Colonic mucosa (tissue), 4 donors: ENCODE data around the gene FNDC3B. TPM values are rescaled to one million over a fixed set of nuclear protein-coding genes. Genes with fewer than 3 reads are reported as not detected.

Source experiments
- DNase-seq: peaks from one replicate; pipeline ENCODE4 v3.0.0-alpha.2; 2020
- H3K27ac ChIP-seq: fragments of 200-600 bp; one replicate; pipeline ENCODE4 v1.8.0; 2021
- H3K27me3 ChIP-seq: fragments of 200-600 bp; one replicate; pipeline ENCODE4 v1.8.0; 2021
- H3K36me3 ChIP-seq: fragments of 200-600 bp; one replicate; pipeline ENCODE4 v1.8.0; 2021
- H3K4me1 ChIP-seq: fragments of 200-600 bp; one replicate; pipeline ENCODE4 v1.8.0; 2021; ENCODE audit warnings: mild to moderate bottlenecking
- H3K4me3 ChIP-seq: fragments of 200-600 bp; one replicate; pipeline ENCODE4 v1.8.0; 2021
- H3K9ac ChIP-seq, 2 donors: one replicate each; pipeline ENCODE4 v1.7.0; 2013; ENCODE audit warnings: control low read depth in 2 of 2, low read depth in 2 of 2, low read length in 2 of 2
- H3K9me3 ChIP-seq: fragments of 200-600 bp; one replicate; pipeline ENCODE4 v1.8.0; 2021
- CTCF ChIP-seq: fragments of 200-600 bp; IDR thresholded peaks from one replicate; pipeline ENCODE4 v1.8.0; 2022; ENCODE audit warnings: antibody characterized with exemption, mild to moderate bottlenecking
- intact Hi-C: fragments of 100-400 bp; cut with DNase I; formaldehyde crosslinking; loops from one replicate; pipeline ENCODE4 v1.14.1; 2022
- total RNA-seq, 2 donors: library from RNA; stranded (reverse); fragmentation: NEBNext Ultra II Directional in 1 of 2; extraction: Animal tissue kit (Norgen Biotek cat#: 25700) in 1 of 2; gene quantifications; one replicate each; pipeline ENCODE4 v1.2.1, GENCODE V29; 2021
- donor health status: healthy.
- donor health status: DM: no; HTN: no; CAD: no.
- donor health status: DM: no; HTN: no; CAD: no.

The FNDC3B gene
- total RNA-seq, 2 donors from 2014 or later = 66.7 to 142 TPM

- intact Hi-C loops = loop anchor here (10.0 kb wide), 1 partner anchor 285 kb away; the partner anchor contains the start of gene FNDC3B
- no peak for TF ChIP-seq CTCF
- H3K36me3 ChIP-seq = peaks cover 2% of the 10 kb centered on the region
- no peak overlapping the region for H3K4me3 ChIP-seq
- DNase-seq = no peak
- H3K9me3 ChIP-seq = no peaks in the 10 kb centered on the region
- no peaks in the 10 kb centered on the region for H3K27me3 ChIP-seq
- peaks cover 12% of the 10 kb centered on the region for H3K4me1 ChIP-seq
- no peak overlapping the region for H3K27ac ChIP-seq
- H3K9ac ChIP-seq = no peak overlapping the region
Observed at GRCh38 chr3:172319595-172319994, 280.2 kb downstream of the FNDC3B start.

DNA sequence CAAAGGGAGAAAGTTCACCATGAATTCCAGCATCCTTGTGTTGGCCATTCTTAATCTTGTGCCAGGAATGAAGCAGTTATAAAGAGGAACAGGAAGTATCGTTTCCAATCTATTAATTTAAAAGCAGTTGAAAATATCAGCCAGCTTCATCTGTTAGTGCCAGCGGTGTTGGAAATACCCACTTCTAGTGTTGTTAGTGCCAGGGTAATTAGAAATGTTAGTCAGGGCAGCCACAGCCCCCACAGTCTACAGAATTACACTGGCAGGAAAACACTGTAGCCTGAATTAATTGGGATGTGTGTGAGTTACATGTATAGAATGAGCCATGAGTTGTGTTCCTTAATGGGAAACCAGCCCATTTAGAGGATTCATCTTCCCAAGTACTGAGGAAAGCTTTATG, 281.1 kb downstream of the FNDC3B start:
- TF ChIP-seq CTCF = no peak
- DNase-seq = no peak
- peaks cover 4% of the 10 kb centered on the region for H3K36me3 ChIP-seq
- no peak overlapping the region for H3K4me3 ChIP-seq
- no peaks in the 10 kb centered on the region for H3K9me3 ChIP-seq
- H3K27me3 ChIP-seq = no peaks in the 10 kb centered on the region
- H3K27ac ChIP-seq = no peak overlapping the region
- H3K9ac ChIP-seq = no peak overlapping the region
- intact Hi-C loops = no loop called here
- peaks cover 8% of the 10 kb centered on the region for H3K4me1 ChIP-seq

- H3K9ac ChIP-seq = no peak overlapping the region
- DNase-seq = no peak
- peaks cover 4% of the 10 kb centered on the region for H3K36me3 ChIP-seq
- no peak overlapping the region for H3K4me3 ChIP-seq
- H3K27me3 ChIP-seq = no peaks in the 10 kb centered on the region
- peaks cover 5% of the 10 kb centered on the region for H3K4me1 ChIP-seq
- TF ChIP-seq CTCF = no peak
- no peak overlapping the region for H3K27ac ChIP-seq
- H3K9me3 ChIP-seq = no peaks in the 10 kb centered on the region
- intact Hi-C loops = no loop called here
Observed at GRCh38 chr3:172321035-172321434, 281.7 kb downstream of the FNDC3B start.

DNA sequence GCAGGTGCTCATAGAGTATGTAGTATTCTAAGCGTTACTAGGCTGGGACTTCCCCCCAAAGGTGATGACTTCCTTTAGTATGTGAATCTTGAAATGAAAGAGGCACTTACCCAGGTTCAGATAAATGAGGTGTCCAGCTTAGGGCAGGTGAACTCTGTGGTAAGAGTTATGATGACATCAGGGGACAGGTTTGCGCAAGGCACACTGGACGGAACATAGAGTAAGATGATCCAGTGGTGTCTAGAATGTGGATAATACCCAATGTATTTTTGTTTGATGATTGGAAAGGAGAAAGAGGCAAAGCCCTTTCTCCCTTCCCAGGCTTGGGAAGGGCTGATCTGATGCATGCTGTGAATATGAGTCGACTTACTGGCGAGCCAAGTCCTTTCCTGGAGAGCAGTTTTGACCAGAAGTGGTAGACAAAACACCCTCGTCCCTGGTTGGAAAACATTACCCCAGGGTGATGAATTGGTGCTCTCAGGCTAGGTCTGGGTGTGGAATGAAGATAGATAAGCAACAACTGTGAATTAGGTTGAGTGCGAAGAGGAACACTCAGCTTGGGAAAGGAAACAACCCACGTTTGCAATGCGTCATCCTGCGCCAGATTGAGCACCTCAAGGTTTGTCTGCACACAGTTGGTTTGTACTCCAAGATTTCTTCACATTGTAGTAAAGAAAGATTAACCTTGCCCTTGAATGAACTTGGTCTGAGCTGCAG, 284.7 kb downstream of the FNDC3B start:
- Histone ChIP-seq H3K9me3 (no peaks in the 10 kb centered on the region), H3K4me1 (no peaks in the 10 kb centered on the region), H3K36me3 (peaks cover 4% of the 10 kb centered on the region), H3K27me3 (no peaks in the 10 kb centered on the region), H3K27ac (no peak overlapping the region), H3K9ac (no peak overlapping the region), H3K4me3 (no peak overlapping the region)
- DNase-seq = no peak
- intact Hi-C loops = no loop called here
- TF ChIP-seq CTCF = no peak

DNA sequence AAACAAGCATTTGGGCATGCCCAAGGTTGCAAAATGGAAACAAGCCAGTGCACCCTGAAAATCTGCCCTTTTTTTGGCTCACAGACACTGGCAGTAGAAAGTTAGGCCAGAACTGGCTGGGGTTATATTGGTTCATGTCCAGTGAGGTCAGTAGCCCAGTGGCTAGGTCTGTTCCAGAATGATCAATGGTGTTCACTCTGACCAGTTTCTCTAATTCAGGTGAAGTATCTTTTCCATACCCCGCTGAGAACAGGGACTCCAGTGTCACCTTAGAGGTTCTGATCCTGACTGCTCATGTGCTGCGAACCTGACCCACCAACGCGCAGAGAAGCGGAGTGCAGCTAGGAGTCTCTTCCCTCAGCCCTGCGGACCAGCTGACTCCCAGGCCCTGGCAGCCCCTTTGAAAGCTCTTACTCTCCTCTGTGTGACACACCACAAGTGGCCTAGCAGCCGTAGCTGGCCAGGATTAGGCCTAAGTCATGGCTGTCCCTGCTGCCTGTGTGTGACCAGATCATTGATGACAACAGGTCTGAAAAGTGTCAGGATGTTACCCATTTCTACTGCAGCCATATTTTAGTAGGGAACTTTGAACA, 285.3 kb downstream of the FNDC3B start:
- intact Hi-C loops = no loop called here
- Histone ChIP-seq H3K9ac (no peak overlapping the region), H3K9me3 (no peaks in the 10 kb centered on the region), H3K27me3 (no peaks in the 10 kb centered on the region), H3K36me3 (peaks cover 4% of the 10 kb centered on the region), H3K4me3 (no peak overlapping the region), H3K27ac (no peak overlapping the region), H3K4me1 (no peaks in the 10 kb centered on the region)
- no peak for DNase-seq
- TF ChIP-seq CTCF = no peak
